Measurements from ENCODE around the gene TOM1L1.
"Not testable (repeated sequence)": the region's sequence is repeated elsewhere in the genome, so short reads cannot be mapped to it uniquely, and the experiment has no call there.

The TOM1L1 gene

GRCh38 chr17:54900457-54901229 is at the start of gene TOM1L1:
Gene TOM1L1, plus strand, starts transcription at chr17:54900852. Its CDS starts 14 bp downstream, at chr17:54900866.
- peak; percentile 43 for DNase-seq

GRCh38 chr17:54859187-54859586 is 41.5 kb upstream of the TOM1L1 start:
- no peak for DNase-seq

GRCh38 chr17:54860617-54861470 is 39.8 kb upstream of the TOM1L1 start:
- DNase-seq, result no peak

- no peak for DNase-seq
Measured at GRCh38 chr17:54861471-54861983, 39.1 kb upstream of the TOM1L1 start.

GRCh38 chr17:54863176-54863575 is 37.5 kb upstream of the TOM1L1 start:
- no peak for DNase-seq

- DNase-seq, result no peak
Measured at GRCh38 chr17:54864070-54864469, 36.6 kb upstream of the TOM1L1 start.

GRCh38 chr17:54864636-54865356 is 35.9 kb upstream of the TOM1L1 start:
- no peak for DNase-seq

- no peak for DNase-seq
Measured at GRCh38 chr17:54867634-54868033, 33.0 kb upstream of the TOM1L1 start.

GRCh38 chr17:54870671-54871175 is 29.9 kb upstream of the TOM1L1 start:
- no peak for DNase-seq

- not testable (repeated sequence) for DNase-seq
Measured at GRCh38 chr17:54875906-54876305, 24.7 kb upstream of the TOM1L1 start.

- DNase-seq, result no peak
Measured at GRCh38 chr17:54876656-54877195, 23.9 kb upstream of the TOM1L1 start.

- no peak for DNase-seq
Measured at GRCh38 chr17:54881255-54881972, 19.2 kb upstream of the TOM1L1 start.

GRCh38 chr17:54882371-54882770 is 18.3 kb upstream of the TOM1L1 start:
- no peak for DNase-seq

GRCh38 chr17:54882950-54883349 is 17.7 kb upstream of the TOM1L1 start:
- peak; percentile 64 for DNase-seq

- DNase-seq, result no peak
Measured at GRCh38 chr17:54883939-54884338, 16.7 kb upstream of the TOM1L1 start.

GRCh38 chr17:54887787-54888186 is 12.9 kb upstream of the TOM1L1 start:
- no peak for DNase-seq

GRCh38 chr17:54888254-54888653 is 12.4 kb upstream of the TOM1L1 start:
- DNase-seq, result no peak

GRCh38 chr17:54888981-54889380 is 11.7 kb upstream of the TOM1L1 start:
- DNase-seq, result no peak

- peak; percentile 46 for DNase-seq
Measured at GRCh38 chr17:54891176-54891821, 9.4 kb upstream of the TOM1L1 start.

GRCh38 chr17:54892360-54892759 is 8.3 kb upstream of the TOM1L1 start:
- no peak for DNase-seq

- DNase-seq, result no peak
Measured at GRCh38 chr17:54898576-54898975, 2.1 kb upstream of the TOM1L1 start.

Measured in activated CD4-positive, alpha-beta T cell treated with anti-CD3 and anti-CD28 coated beads, Interleukin-10, Interleukin-2, amounts not matched to agents 100 ng/mL and 50 ng/mL, durations not matched to agents 16 hours and 8 hours (primary cell).